Neutrophil (primary cell): ENCODE data around the gene TNRC18.
"Not testable (repeated sequence)": the region's sequence is repeated elsewhere in the genome, so short reads cannot be mapped to it uniquely, and the experiment has no call there.

ENCODE experiments used
- H3K27ac ChIP-seq: fragments of 200-600 bp; sonication (generic); 2 replicates; pipeline ENCODE4 v1.5.1; 2016; ENCODE audit warnings: mild to moderate bottlenecking, moderate library complexity
- H3K27me3 ChIP-seq: fragments of 200-600 bp; sonication (generic); 2 replicates; pipeline ENCODE4 v1.6.0; 2016; ENCODE audit warnings: mild to moderate bottlenecking
- H3K36me3 ChIP-seq: fragments of 200-600 bp; sonication (generic); 2 replicates; pipeline ENCODE4 v1.5.1; 2017
- H3K4me1 ChIP-seq, 2 experiments: fragments of 200-600 bp in 1 of 2; sonication (generic) in 1 of 2; 1 replicate in 1 of 2; 2 replicates in 1 of 2; pipeline versions ENCODE4 v1.5.1 to v1.6.1; 2013 to 2016; ENCODE audit warnings: low read depth in 1 of 2, low read length in 1 of 2, mild to moderate bottlenecking in 1 of 2, moderate library complexity in 1 of 2; ENCODE audit not compliant: control insufficient read depth in 1 of 2, insufficient read depth in 1 of 2
- H3K4me3 ChIP-seq, 2 experiments: fragments of 200-600 bp in 1 of 2; sonication (generic) in 1 of 2; 1 replicate in 1 of 2; 2 replicates in 1 of 2; pipeline ENCODE4 v1.5.1; 2013 to 2016; ENCODE audit warnings: low read depth in 1 of 2, low read length in 1 of 2, mild to moderate bottlenecking in 1 of 2, moderate library complexity in 1 of 2
- H3K9me3 ChIP-seq: fragments of 200-600 bp; sonication (generic); 2 replicates; pipeline ENCODE4 v1.5.1; 2016
- CTCF ChIP-seq: fragments of 200-600 bp; sonication (generic); IDR thresholded peaks from 2 replicates; pipeline ENCODE4 v1.5.1; 2016; ENCODE audit warnings: antibody characterized with exemption

Gene TNRC18

GRCh38 chr7:5274441-5274840, 149.2 kb downstream of the TNRC18 start:
- TF ChIP-seq CTCF, result no peak

GRCh38 chr7:5273831-5274405, 149.7 kb downstream of the TNRC18 start:
- not testable (repeated sequence) for H3K36me3 ChIP-seq, H3K27me3 ChIP-seq, H3K4me1 ChIP-seq, H3K27ac ChIP-seq, H3K4me3 ChIP-seq, H3K9me3 ChIP-seq

More at GRCh38 chr7:5274441-5274840, 149.2 kb downstream of the TNRC18 start:
- Histone ChIP-seq H3K4me3 (no peak overlapping the region), H3K9me3 (no peaks in the 10 kb centered on the region), H3K4me1 (no peaks in the 10 kb centered on the region), H3K36me3 (no peaks in the 10 kb centered on the region), H3K27ac (no peak overlapping the region), H3K27me3 (no peaks in the 10 kb centered on the region)

DNA sequence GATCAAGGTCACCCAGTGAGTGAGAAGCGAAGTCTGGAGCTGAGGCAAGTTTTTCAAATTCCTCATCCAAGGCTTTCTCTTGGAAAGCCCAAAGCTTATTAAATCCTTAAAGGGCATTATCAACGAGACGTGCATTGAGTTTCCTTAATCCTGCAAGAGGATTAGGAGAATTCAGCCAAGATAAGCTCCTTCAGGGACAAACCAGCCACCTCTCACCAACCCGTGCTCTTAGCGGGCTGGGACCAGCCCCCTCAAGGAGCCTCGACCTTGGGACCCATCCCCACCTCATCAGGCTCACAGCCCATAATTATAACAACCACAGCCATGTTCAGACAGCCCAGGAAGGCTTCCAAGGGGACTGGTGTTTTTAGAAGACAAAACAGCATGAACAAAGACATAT, 152.8 kb downstream of the TNRC18 start:
- no peaks in the 10 kb centered on the region for H3K36me3 ChIP-seq
- no peaks in the 10 kb centered on the region for H3K27me3 ChIP-seq
- no peaks in the 10 kb centered on the region for H3K9me3 ChIP-seq
- TF ChIP-seq CTCF, result no peak
- H3K4me3 ChIP-seq, result no peak overlapping the region
- peaks cover 3 to 4% of the 10 kb centered on the region in 2 experiments for H3K4me1 ChIP-seq
- H3K27ac ChIP-seq, result no peak overlapping the region

- not testable (repeated sequence) for H3K27me3 ChIP-seq, H3K36me3 ChIP-seq, H3K27ac ChIP-seq, H3K4me1 ChIP-seq, H3K4me3 ChIP-seq, H3K9me3 ChIP-seq
Measured at GRCh38 chr7:5269992-5270657, 153.5 kb downstream of the TNRC18 start.

- not testable (repeated sequence) for H3K27me3 ChIP-seq, H3K4me3 ChIP-seq, H3K4me1 ChIP-seq, H3K27ac ChIP-seq, H3K36me3 ChIP-seq, H3K9me3 ChIP-seq
Measured at GRCh38 chr7:5267829-5268228, 155.8 kb downstream of the TNRC18 start.

DNA sequence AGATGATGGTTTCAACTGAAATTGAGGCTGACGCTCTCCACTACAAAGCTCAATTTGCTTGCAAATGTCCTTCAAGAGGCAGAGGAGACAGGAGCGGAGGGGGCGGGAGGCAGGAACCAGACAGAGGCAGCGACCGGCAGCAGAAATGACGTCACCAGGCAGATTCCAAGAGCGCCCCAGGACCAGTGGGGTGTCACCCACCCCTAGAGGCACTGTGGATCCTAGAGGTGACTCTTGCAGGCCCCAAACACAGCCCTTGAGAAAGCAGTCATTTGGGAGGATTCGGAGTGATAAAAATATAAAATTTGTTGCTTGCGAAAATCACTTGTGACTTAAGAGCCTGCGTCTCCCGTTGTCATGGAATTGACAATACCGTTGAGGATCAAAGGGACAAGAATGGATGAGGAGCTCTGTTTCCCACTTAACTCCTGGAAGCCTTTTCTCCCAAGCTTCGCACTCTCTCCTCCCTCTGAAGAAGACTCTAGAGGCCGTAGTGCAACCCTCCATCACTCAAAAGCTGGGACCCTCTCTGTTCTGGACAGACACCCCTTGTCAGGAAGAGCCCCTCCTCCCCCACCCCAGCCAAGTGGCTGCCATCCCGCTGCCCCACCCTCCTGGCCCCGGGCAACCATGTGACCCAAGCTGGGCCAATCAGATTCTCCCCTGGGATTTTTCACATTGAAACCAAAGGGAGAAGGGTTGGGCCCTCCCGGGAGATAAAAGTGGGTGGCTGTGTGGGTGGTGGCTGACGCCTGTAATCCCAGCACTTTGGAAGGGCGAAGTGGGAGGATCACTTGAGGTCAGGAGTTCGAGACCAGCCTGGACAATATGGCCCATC, 157.2 kb downstream of the TNRC18 start:
- no peak for TF ChIP-seq CTCF
- no peaks in the 10 kb centered on the region for H3K27me3 ChIP-seq
- H3K27ac ChIP-seq, result no peak overlapping the region
- peaks cover 3 to 4% of the 10 kb centered on the region in 2 experiments for H3K4me1 ChIP-seq
- H3K4me3 ChIP-seq, result no peak overlapping the region
- H3K9me3 ChIP-seq, result no peaks in the 10 kb centered on the region
- no peaks in the 10 kb centered on the region for H3K36me3 ChIP-seq
